ENCODE results near the gene NPLOC4.

Gene NPLOC4

DNA sequence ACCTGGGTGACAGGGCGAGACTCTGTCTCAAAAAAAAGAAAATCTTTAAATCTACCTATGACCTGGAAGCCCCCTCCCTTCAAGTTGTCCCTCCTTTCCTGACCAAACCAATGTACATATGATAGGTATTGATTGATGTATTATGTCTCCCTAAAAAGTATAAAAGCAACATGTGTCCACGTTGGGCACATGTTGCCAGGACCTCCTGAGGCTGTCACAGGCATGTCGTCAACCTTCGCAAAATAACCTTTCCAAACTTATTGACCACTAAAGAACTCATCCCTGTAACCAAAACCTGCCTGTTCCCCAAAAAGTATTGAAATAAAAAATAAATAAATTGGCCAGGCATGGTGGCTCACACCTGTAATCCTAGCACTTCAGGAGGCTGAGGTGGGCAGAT lies 25.1 kb upstream of the NPLOC4 start:
- DNase-seq (ENCODE audit: low read depth in 2 of 2) = no peak

DNA sequence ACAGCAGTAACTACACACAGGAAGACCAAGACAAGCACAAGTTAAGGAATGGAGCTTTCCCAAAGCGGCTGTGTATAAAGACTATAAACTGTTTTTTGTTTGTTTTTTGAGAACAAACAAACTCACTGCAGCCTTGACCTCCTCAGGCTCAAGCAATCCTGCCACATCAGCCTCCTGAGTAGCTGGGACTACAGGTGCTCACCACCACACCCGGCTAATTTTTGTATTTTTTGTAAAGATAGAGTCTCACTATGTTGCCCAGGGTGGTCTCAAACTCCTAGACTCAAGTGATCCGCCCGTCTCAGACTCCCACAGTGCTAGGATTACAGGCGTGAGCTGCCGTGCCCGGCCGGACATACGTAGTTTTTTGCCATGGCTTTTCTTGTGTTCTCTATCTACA lies 23.5 kb upstream of the NPLOC4 start:
- no peak for DNase-seq (ENCODE audit: low read depth in 2 of 2)

DNA sequence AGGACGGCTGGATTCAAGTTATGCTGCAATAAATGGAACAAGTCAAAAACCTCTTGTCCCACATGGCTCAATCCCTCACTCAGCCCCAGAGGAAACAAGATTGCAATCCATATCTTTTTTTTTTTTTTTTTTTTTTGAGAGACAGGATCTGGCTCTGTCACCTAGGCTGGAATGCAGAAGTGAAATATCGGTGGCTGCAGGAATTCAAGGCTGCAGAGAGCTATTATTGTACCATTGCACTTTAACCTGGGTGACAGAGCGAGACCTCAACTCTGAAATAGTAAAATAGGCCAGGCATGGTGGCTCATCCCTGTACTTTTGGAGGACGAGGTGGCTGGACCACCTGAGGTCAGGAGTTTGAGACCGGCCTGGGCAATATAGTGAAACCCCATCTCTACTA lies 22.1 kb upstream of the NPLOC4 start:
- DNase-seq (ENCODE audit: low read depth in 2 of 2) = no peak

DNA sequence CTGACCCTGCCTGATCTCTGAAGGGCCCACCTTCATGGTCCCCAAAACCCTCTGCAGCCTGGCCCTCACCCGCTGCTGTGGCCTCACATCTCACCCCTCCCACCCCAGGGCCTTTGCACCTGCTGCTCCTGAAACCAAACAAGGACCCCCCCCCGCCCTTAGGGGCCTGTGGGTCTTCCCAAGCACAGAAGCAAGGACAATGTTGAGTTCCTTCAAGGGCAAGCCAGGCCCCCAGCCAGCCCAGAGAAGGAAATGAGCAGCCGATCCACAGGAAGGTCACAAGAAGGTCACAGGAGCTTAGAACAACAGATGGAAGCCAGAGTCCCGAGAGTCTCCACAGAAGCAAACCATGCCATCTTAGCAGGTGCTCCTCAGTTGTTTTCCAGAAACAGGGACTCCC lies 19.9 kb upstream of the NPLOC4 start:
- no peak for DNase-seq (ENCODE audit: low read depth in 2 of 2)

DNA sequence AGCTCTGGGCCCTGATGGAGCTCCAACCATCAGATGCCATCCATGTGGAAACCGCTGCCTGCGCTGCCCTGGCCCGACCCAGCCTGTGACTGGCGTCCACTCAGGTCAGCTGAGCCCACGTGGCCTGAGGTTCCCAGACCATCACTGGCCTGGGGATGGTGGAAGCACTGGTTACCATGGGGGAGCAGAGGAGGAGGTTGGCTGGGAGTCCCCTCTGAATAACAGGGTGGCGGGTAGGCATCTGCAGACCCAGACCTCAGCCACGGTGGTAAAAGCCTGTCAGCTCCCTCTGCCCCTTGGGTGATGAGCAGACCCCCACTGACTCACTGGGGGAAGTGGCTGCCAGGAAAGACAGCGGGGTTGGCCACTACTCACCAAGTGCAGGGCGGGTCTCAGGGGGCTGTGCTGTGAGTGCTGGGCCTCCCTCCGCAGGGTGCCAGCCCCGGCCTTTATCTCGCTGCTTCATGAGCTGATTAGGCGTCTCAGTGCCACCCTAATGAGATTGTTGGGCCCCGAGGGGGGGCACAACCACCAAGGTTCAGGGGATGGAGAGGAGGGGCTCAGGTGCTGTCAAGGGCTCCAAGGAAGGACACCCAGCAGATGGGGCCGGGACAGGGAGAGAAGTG lies 19.3 kb upstream of the NPLOC4 start, which contains the start of gene PDE6G:
TSS of gene PDE6G (minus strand) at position 425 of the 626 bp plus-strand sequence. CDS start 3,237 bp downstream, outside the sequence.
- no peak for DNase-seq (ENCODE audit: low read depth in 2 of 2)

DNA sequence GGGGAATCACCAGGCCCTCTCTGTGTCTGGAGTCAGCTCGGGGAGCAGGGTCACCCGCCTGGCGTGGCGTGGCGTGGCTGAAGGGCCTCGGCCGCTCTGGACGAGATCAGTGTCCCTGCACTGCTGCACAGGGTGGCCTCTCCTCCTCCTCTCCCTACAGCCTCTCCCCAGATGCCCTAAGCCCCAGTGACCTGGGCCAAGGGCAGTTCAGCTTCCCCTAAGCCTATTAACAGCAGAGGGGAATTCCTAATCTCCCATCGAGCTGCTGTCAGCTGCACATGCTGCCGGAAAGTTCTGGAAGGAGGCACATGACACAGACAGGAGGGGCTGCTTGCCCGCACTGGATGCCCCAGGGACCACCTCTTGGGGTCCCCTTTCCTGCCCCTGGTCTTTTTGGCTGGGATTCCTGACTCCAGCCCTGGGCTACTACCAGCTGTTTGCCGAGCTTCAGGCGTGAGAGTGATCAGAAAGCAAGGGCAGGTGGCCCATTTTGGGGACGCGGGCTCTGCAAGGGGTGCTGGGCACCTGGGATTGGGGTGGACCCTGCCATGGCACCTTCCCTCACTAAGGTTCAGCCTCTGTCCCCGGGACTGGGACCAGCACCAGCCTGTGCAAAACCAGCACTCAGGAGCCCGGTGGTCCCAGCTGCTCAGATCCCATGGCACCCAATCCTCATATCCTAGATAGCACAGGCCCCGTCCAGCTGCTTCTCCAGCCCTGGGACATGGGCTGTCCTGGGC lies 18.6 kb upstream of the NPLOC4 start:
- no peak for DNase-seq (ENCODE audit: low read depth in 2 of 2)

DNA sequence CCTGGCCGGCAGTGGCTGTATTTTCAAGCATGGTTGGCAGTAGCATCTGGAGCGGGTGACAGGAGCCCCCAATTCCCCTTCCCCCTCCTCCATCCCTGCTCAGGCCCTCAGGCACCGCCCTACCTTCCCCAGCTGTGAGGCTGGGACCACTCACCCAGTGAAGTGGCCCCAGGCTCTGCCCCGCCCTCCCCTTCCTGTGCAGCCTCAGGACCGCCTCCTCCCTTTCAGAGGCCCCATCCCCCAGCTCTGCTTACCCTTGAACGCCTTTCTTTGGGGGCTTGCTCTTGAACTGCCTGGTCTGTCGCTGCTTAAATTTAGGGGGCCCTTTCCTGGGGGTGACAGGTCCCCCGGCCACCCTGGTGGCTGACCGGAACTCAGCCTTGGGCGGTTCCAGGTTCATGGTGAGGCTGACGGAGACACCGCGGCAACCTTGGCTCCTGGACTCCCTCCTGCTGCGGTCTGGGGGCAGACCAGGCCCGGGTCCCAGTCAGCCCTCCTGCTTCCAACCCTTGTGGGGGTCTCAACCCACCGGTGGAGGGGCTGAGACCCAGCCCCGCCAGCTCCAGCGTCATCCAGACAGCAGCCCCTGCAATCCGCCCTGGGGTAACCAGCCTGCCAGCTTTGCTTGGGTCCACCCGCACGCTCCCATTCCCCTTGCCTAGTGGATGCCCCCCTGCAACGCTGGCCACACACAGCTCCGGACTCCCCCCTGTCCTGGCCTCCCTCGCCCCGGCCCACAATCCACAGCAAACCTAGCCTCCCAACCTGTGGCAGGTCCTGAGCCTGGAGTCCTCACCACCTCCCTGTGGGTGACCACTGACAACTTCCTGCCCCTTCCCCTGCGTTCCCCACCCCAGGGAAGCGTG lies 16.2 kb upstream of the NPLOC4 start:
- no peak for DNase-seq (ENCODE audit: low read depth in 2 of 2)

DNA sequence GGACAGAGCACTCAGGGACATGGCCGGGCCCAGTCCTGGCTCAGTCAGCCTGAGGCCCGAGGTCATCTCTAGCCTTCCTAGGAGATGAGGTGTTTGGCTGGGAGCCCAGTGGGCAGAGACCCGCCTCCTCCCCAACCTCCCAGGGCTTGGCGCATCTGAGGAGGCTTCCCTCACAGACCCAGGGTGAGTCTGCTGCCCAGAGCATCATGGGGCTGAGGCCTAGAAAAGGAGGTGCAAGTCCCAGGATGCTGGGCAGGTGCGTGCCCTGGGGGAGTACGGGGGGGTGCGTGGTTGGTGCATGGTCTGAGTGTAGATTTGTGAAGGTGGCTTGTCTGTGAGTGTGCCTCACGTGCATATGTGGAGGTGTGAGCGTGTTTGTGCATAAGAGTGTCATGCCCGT lies 14.8 kb upstream of the NPLOC4 start:
- no peak for DNase-seq (ENCODE audit: low read depth in 2 of 2)

DNA sequence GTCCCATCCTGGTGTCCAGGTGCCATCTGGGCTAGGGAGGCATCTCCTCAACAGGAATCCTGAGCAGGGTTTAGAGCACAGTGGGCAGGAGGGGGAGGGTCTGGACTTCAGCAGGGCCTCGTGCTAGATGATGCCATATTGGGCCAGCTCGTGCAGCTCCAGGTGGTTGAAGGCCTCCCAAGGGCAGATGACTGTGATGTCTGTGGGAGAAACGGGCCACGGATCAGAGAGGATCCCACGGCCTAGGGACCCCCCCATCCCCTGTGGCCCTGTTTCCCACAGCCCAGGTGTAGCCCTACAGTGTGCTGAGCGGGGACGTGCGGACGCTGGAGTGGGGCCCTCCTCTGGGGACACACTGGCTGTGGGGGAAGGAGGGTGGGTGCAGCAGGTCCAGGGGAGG lies 14.0 kb upstream of the NPLOC4 start:
- DNase-seq (ENCODE audit: low read depth in 2 of 2) = no peak

DNA sequence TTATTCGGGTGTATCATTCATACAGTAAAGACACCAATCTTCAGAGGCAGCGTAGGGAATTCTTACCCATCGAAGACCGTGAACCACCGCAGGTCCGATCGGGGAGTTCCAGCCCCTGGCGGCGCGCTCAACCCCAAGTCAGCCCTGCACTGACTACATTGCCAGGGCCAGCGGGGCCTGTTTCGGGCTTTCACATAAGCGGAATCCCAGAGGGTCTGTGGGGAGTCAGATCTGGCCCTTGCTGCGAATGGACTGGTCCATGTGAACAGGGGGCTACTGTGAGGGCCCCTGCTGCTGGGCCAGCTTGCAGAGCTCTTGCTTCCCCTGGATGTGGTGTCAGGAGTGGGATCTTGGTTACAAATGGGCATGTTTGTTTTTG lies 11.8 kb upstream of the NPLOC4 start:
- no peak for DNase-seq (ENCODE audit: low read depth in 2 of 2)

DNA sequence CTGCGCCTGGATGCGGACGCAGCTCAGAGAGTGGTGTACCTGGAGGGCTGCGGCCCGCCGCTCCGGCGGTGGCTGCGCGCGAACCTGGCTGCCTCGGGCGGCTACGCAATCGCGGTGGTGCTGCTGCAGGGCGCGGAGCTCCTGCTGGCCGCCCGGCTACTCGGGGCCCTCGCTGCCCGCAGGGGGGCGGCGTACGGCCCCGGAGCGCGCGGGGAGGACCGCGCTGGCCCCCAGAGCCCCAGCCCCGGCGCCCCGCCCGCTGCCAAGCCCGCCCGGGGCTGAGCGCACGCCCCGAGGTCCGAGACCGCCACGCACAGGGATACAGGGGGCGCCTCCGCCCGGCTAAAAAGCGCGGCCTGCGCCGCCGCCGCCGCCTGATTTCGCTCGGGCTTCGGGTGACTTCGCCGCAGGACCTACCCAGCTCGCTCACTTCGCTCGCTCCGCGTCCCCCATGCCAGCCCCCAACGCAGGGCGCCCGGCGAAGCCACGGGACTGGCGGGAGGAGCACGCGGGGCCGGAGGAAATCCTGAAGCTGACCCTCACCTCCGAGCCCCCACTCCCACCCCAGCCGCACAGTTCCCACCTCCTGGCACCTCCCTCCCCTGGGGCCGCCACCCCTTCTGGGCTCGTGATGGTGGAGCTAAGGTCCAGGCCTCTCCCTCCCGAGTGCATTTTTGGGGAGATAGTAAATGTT lies 11.2 kb upstream of the NPLOC4 start:
- no peak for DNase-seq (ENCODE audit: low read depth in 2 of 2)

DNA sequence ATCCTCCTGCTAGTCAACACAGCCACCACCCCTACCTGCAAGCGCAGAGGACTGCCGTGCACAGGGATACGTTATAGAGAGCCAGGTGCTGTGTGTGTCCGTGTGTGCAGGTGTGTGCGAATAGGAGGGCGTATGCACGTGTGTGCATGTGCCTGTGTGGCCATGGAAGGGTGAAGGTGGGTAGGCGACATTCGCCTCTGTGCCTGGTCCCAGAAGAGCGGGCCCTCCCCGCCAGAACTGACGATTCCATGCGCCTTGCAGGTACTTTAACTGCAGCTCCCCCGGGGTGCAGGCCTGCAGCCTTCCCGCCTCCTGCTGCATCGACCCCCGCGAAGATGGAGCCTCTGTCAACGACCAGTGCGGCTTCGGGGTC lies 10.7 kb upstream of the NPLOC4 start:
- DNase-seq (ENCODE audit: low read depth in 2 of 2) = no peak

DNA sequence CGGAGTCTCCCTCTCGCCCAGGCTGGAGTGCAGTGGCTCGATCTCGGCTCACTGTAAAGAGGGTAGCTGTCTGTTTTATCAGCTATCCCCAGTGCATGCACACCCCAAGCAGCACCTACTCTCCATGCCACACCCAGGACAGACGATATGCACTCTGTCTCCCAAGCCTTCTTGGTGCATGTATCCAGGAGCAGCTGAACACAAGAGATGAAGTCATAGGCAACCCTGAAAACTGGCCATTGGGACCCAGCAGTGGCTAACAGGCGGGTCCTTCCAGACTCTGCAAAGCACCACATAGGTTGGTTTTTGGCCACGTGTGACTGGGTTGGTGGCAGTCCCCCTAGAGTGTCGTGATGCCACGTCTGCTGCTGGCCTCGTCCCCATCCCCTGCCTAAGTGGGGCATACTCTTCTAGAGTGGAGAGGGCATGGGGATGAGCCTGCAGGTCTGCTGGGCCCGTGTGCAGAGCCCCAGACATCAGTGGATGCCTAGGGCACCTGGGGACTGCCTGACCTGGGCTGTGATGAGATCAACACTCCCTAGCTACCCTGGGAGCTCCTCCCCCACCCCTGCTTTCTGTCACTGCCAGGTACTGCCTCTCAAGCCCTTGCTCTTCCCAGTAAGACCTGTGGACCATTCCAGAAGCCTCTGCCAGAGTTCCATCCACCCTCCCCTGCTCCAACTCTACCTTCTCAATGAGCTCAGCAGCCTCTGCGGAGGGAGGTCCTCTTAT lies 10.1 kb upstream of the NPLOC4 start:
- no peak for DNase-seq (ENCODE audit: low read depth in 2 of 2)

DNA sequence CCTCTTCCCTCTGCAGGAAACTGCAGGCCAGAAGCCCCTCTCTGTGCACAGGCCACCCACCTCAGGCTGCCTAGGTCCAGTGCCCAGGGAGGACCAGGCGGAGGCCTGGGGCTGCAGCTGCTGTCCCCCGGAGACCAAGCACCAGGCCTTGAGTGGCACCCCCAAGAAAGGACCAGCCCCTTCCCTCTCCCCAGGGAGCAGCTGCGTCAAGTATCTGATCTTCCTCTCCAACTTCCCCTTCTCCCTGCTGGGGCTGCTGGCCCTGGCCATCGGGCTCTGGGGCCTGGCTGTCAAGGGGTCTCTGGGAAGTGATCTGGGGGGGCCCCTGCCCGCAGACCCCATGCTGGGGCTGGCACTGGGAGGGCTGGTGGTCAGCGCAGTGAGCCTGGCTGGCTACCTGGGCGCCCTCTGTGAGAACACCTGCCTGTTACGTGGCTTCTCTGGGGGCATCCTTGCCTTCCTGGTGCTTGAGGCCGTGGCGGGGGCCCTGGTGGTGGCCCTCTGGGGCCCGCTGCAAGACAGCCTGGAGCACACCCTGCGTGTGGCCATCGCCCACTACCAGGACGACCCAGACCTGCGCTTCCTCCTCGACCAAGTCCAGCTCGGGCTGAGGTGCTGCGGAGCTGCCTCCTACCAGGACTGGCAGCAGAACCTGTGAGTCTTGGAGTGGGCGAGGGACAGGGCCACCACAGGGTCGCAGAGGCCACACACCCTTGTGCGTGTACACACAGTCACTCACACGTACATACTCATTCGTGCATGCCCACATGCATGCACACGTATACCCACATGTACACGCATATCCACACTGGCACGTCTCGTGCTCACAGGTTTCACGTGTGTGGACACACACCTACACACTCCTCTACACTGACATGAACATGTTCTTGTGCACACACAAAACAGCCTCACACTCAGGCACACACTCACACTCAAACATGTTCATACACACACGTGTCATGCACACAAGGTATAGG lies 8.4 kb upstream of the NPLOC4 start:
- DNase-seq (ENCODE audit: low read depth in 2 of 2) = no peak

DNA sequence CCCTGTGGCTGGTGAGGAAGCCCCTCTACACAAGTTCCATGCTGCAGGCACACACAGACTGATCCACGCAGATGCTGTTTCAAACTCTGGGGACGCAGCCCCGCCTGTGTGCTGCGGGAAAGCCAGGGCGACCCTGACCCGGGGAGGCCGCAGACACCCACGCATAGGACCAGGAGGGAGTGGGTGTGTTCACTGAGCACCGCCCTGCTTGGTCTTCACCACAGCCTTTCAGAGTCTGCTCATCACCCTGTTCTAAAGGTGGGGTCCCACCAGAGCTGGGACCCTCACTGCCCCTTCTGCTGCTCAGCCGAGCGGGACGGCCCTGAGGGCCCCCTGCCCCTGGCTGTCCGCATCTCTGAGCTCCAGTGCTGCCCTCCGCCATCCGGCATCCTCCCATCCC lies 7.6 kb upstream of the NPLOC4 start:
- no peak for DNase-seq (ENCODE audit: low read depth in 2 of 2)

DNA sequence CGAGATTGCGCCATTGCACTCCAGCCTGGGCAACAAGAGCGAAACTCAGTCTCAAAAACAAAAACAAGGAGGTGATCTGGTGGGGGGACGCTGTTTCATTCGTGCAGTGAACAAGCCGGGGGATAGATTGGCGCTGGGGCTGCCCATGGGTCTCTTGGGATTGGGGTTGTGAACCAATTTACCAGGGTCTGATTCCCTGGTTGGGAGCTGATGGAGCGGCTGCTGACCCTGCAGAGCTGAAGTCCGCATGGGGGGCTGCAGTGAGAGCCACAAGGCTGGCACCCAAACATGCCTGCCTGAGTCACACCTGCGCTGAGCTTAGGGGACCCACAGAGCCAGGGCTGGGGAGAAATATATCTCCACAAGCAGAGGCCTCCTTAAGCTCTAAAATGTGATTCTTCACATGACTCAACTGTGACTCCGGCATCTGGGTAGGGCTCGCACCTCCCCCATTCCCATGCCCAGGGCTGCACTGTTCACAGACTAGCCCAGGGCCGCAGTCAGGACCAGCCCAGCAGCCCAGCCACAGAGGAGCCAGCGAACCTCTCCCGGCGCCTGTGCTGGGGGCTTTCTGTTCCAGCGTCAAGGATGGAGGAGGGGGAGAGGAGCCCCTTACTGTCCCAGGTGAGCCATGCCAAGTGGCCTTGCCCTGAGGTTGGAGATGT lies 5.0 kb upstream of the NPLOC4 start:
- DNase-seq (ENCODE audit: low read depth in 2 of 2) = no peak

DNA sequence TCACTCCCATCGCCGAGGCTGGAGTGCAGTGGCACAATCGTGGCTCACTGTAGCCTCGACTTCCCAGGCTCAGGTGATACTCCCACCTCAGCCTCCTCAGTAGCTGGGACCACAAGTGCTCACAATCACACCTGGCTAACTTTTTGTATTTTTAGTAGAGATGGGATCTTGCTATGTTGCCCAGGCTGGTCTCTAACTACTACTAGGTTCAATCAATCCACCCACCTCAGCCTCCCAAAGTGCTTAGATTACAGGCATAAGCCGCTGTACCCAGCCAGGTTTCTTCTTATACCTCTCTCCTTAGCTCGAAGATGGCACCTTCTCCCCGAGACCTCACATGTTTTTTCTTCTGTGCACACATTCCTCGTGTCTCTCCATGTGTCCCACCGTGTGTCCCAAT lies 3.1 kb upstream of the NPLOC4 start:
- DNase-seq (ENCODE audit: low read depth in 2 of 2) = no peak

DNA sequence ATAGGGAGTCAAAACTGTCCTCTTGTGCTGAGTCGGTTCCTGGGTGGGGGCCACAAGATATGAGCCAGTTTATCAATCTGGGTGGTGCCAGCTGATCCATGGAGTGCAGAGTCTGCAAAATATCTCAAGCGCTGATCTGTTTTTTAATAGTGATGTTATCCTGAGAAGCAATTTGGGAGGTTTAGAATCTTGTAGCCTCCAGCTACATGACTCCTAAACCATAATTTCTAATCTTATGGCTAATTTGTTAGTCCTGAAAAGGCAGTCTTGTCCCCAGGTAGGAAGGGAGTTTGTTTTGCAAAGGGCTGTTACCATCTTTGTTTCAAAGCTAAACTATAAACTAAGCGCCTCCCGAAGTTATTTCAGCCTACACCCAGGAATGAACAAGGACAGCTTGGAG lies 1.8 kb upstream of the NPLOC4 start:
- DNase-seq (ENCODE audit: low read depth in 2 of 2) = no peak

DNA sequence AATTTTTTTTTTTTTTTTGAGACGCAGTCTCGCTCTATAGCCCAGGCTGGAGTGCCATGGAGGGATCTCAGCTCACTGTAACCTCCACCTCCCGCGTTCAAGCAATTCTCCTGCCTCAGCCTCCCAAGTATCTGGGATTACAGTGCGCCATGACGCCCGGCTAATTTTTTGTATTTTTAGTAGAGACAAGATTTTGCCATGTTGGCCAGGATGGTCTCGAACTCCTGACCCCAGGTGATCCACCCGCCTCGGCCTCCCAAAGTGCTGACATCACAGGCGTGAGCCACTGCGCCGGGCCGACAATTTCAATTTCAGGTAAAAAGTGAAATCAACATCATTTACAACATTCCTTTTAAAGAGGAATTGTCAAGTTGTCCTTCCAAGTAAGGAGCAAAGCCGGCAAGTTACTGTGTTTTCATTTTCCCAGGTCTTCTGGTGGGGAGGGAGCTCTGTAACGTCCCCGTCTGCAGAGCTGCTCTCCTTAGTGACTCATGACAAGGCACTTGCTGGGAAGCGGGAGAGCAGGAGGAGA lies 873 bp downstream of the NPLOC4 start:
- DNase-seq (ENCODE audit: low read depth in 2 of 2) = no peak

DNA sequence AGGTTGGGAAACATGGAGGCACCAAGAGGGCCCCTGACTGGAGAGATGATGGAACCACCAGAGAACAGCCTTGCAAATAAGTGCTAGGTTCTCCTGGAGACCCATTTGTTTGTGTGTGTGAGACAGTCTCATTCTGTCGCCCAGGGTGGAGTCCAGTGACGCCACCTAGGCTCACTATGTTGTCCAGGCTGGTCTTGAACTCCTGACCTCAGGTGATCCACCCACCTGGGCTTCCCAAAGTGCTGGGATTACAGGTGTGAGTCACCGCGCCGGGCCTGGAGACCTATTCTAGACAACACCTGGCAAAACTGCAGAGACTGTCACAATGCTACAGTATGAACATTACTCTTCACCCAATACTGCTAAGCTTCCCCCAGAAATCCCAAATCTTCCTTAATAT lies 1.5 kb downstream of the NPLOC4 start:
- no peak for DNase-seq (ENCODE audit: low read depth in 2 of 2)

Measured in stimulated activated CD8-positive, alpha-beta memory T cell treated with anti-CD3 and anti-CD28 coated beads, Interleukin-15, amount 100 ng/mL, for 4 hours (primary cell).